ENCODE measurements around the gene LRRC14B.

GRCh38 chr5:191949-192690 is 825 bp downstream of the LRRC14B start:
- TF ChIP-seq EZH2 (IDR thresholded peaks at IDR 0.05) = no peak
- TF ChIP-seq POLR2AphosphoS5 (IDR thresholded peaks at IDR 0.05; ENCODE audit: borderline replicate concordance, low read depth, low read length) = no peak

All from SK-N-MC (cell line).